Right lobe of liver (tissue), 6 donors: ENCODE measurements around the gene NPFFR1. TPM values are rescaled to one million over a fixed set of nuclear protein-coding genes. Genes with fewer than 3 reads are reported as not detected.

Source experiments
- ATAC-seq, 4 donors: fragments of 200-7000 bp; cut with Tn5 transposase; one replicate each; pipeline ENCODE4 v1.9.1; 2020; ENCODE audit warnings: mild to moderate bottlenecking in 4 of 4, moderate library complexity in 4 of 4
- DNase-seq, 3 donors: peaks; one replicate each; pipeline ENCODE4 v3.0.0-alpha.2; 2020
- H3K27ac ChIP-seq, 3 donors: fragments of 200-600 bp; one replicate each; pipeline ENCODE4 v1.8.0; 2022
- H3K27me3 ChIP-seq, 2 donors: fragments of 200-600 bp; one replicate each; pipeline ENCODE4 v1.8.0; 2022
- H3K36me3 ChIP-seq, 4 donors: fragments of 200-600 bp; sonication (generic) in 1 of 4; one replicate each; pipeline versions ENCODE4 v1.5.1 to v1.8.0; 2017 to 2022; ENCODE audit warnings: control low read depth in 1 of 4
- H3K4me1 ChIP-seq, 4 donors: fragments of 200-600 bp; sonication (generic) in 1 of 4; one replicate each; pipeline versions ENCODE4 v1.5.1 to v1.8.0; 2017 to 2022; ENCODE audit warnings: control low read depth in 1 of 4
- H3K4me3 ChIP-seq, 3 donors: fragments of 200-600 bp; one replicate each; pipeline ENCODE4 v1.8.0; 2022
- H3K9me3 ChIP-seq, 4 donors: fragments of 200-600 bp; sonication (generic) in 1 of 4; one replicate each; pipeline versions ENCODE4 v1.5.1 to v1.8.0; 2017 to 2022; ENCODE audit warnings: control low read depth in 1 of 4
- POLR2A ChIP-seq: fragments of 450-650 bp; IDR thresholded peaks from one replicate; pipeline ENCODE4 v1.6.1; 2017; ENCODE audit warnings: antibody characterized with exemption, mild to moderate bottlenecking
- WGBS: methylation state at CpG from one replicate; pipeline ENCODE4 v1.1.6; 2018; ENCODE audit warnings: low coverage, low lambda C conversion rate; ENCODE audit not compliant: insufficient coverage; ENCODE audit errors: missing lambda C conversion rate; 5-methylcytosine and 5-hydroxymethylcytosine counted together
- intact Hi-C, 2 donors: fragments of 100-400 bp; cut with DNase I; formaldehyde crosslinking; loops; one replicate each; pipeline versions ENCODE4 v1.11.2 to v1.14.1; 2022
- total RNA-seq, 6 experiments: library from RNA; depleted of rRNA in 2 of 6; stranded (reverse); fragments of >200 nt in 2 of 6; fragmentation: NEBNext Ultra II Directional in 3 of 6; extraction: Animal tissue kit (Norgen Biotek cat#: 25700) in 3 of 6; gene quantifications; one replicate each; pipeline versions ENCODE4 v1.1.0 to v1.2.4, GENCODE V29; 2016 to 2023
- TF ChIP-seq, protein P1 (sequence below), 4 donors: fragments of 200-600 bp in 3 of 4; fragments of 450-650 bp in 1 of 4; IDR thresholded peaks; one replicate each; pipeline versions ENCODE4 v1.5.1 to v1.8.0; 2016 to 2022; ENCODE audit warnings: antibody characterized with exemption in 4 of 4, mild to moderate bottlenecking in 2 of 4
- donor health status: DM: no; HTN: yes; CAD: no.
- donor health status: DM: no; HTN: no; CAD: no.
- donor health status: DM: no; HTN: no; CAD: no.
- donor health status: DM: no; HTN: yes; CAD: no.
- donor health status: DM: no; HTN: yes; CAD: no.

NPFFR1 gene
- total RNA-seq, 6 experiments from 2014 or later: not detected

DNA sequence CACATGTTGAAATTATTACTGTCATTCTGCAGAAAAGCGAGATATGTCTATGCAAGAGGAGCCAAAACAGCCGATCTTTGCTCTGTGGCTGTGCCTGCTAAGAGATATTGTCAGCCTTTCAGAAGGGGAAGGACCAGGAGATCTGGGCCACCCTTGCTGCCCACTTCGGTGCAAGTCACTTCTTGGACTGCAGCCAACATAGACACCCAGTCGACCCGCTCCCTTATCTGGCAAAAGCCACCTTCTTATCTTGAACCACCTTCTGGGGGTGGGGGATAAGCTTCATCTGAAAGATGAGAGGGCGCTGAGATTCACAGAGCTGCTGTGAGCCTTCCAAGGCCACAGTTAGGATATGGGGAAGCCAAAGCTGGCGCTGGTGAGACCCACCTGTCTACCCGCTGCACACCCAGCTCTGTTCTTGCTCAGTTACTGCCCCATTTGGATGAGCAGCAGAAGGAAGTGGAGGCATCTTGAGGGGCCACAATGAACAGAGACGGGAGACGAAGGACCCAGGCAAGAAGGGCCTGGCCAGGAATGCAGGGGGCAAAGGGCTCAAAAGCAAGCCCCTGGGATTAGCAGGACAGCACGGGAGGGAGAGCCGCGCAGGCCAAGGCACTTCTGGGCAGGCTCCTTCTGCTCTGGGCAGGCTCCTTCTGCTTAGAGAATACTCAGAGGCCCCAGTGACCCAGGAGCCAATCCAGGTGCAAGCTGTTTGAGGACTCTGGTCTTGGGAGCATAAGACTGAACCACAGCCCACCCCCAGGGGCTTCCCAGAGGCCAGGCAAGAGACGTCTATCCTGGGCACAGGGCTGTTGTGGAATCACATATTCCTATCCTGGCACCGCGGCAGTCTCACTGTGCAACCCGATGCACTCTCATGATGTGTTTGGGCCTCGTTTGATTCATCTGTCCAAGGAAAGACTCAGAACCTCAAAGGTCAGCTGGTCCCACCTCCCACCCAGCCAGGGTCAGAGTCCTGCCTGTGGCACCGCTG is 38.4 kb upstream of the NPFFR1 start:
- peaks cover 0 to 6% (median 0%) of the 10 kb centered on the region in 4 donors for H3K36me3 ChIP-seq
- no peaks in the 10 kb centered on the region for H3K9me3 ChIP-seq
- H3K4me1 ChIP-seq: peaks cover 0 to 25% (median 14%) of the 10 kb centered on the region in 4 donors
- no peaks in the 10 kb centered on the region for H3K27me3 ChIP-seq
- peak in 1 of 4 donors; percentile 25 for ATAC-seq
- peak overlapping the region in 2 of 3 donors; percentile 74 to 89 for H3K4me3 ChIP-seq
- no peak for DNase-seq
- no peak overlapping the region for H3K27ac ChIP-seq
- TF ChIP-seq POLR2A: no peak
- TF ChIP-seq, protein P1, sequence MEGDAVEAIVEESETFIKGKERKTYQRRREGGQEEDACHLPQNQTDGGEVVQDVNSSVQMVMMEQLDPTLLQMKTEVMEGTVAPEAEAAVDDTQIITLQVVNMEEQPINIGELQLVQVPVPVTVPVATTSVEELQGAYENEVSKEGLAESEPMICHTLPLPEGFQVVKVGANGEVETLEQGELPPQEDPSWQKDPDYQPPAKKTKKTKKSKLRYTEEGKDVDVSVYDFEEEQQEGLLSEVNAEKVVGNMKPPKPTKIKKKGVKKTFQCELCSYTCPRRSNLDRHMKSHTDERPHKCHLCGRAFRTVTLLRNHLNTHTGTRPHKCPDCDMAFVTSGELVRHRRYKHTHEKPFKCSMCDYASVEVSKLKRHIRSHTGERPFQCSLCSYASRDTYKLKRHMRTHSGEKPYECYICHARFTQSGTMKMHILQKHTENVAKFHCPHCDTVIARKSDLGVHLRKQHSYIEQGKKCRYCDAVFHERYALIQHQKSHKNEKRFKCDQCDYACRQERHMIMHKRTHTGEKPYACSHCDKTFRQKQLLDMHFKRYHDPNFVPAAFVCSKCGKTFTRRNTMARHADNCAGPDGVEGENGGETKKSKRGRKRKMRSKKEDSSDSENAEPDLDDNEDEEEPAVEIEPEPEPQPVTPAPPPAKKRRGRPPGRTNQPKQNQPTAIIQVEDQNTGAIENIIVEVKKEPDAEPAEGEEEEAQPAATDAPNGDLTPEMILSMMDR (IDR thresholded peaks at IDR 0.05): no peak
- 57% methylated on average over 6 of the region's 19 CpGs for WGBS
- intact Hi-C loops: no loop called here

DNA sequence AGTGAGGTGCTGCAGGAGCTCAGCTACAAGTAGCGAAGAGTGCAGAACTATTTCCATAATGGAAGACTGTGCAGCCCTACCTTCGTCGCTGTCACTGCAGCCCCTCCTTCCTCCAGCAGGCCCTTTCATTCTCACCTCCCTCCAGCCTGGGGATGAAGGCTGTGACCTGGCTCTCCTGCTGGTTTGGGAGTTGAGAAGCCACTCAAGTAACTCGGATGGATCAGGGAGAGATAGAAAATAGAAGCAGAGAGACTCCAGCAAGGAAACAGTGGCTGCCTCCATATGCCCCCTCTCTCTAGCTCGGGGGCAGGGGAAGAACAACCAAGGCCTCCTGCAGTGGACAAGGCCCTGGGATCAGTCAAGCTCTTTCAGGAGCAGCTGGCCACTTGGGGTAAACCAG is 37.4 kb upstream of the NPFFR1 start:
- TF ChIP-seq, protein P1 (IDR thresholded peaks at IDR 0.05): no peak
- no peak for TF ChIP-seq POLR2A
- peaks cover 0 to 6% (median 0%) of the 10 kb centered on the region in 4 donors for H3K36me3 ChIP-seq
- H3K27me3 ChIP-seq: no peaks in the 10 kb centered on the region
- ATAC-seq (no peak), DNase-seq (no peak)
- 64% methylated on average over 3 of the region's 5 CpGs for WGBS
- H3K4me3 ChIP-seq: no peak overlapping the region
- peaks cover 0 to 35% (median 18%) of the 10 kb centered on the region in 4 donors for H3K4me1 ChIP-seq
- no peak overlapping the region for H3K27ac ChIP-seq
- intact Hi-C loops: no loop called here
- no peaks in the 10 kb centered on the region for H3K9me3 ChIP-seq

DNA sequence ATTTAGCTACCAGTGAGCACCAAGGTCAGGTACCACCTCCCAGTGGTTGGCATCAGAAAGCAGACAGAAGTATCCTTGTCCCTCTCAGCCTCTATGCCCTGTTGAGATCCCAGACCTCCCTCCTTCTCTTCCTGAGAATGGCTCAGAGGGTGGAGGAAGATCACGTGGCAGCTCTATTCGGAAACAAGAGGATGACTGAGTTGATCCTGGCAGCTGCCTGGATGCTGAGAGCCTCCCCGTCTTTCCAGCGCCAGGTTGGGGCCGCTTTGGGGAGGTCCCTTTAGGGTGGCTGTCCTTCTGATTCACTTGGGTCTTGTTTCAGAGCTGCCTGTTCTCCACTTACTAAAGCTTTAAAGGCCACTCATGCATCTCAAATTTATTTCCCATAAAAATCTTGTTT is 36.9 kb upstream of the NPFFR1 start:
- WGBS: no CpG with 5 or more reads among the region's 5 CpGs
- no peaks in the 10 kb centered on the region for H3K9me3 ChIP-seq

DNA sequence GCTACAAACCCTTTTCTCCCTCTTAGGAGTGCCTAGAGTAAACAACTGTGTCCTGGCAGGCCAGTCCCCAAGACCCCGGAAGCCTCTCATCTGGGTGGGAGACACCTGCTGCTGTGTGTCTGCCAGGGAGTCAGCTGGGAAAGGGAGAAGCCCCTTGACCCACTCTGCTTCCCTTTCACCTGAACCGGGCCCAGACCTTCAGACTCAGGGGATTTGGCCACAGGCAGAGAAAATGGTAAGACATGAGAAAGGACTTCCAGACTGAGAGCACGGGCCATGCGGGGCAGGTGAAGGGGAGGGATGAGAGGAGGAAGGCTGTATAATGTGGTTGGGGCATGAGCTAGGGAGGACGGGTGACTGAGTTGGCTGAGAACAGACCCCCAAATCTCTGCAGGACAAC is 36.0 kb upstream of the NPFFR1 start:
- WGBS: 89% methylated on average over 5 of the region's 5 CpGs
- Histone ChIP-seq H3K9me3 (no peaks in the 10 kb centered on the region), H3K27ac (no peak overlapping the region), H3K36me3 (peaks cover 0 to 6% (median 0%) of the 10 kb centered on the region in 4 donors), H3K4me1 (peaks cover 0 to 44% (median 18%) of the 10 kb centered on the region in 4 donors), H3K27me3 (no peaks in the 10 kb centered on the region), H3K4me3 (no peak overlapping the region)
- DNase-seq (no peak), ATAC-seq (no peak)
- no peak for TF ChIP-seq POLR2A
- TF ChIP-seq, protein P1 (IDR thresholded peaks at IDR 0.05): no peak
- intact Hi-C loops: no loop called here

More for the DNA sequence above, 36.9 kb upstream of the NPFFR1 start:
- TF ChIP-seq POLR2A: no peak
- TF ChIP-seq, protein P1 (IDR thresholded peaks at IDR 0.05): no peak
- no peak overlapping the region for H3K27ac ChIP-seq
- DNase-seq (no peak), ATAC-seq (no peak)
- H3K27me3 ChIP-seq: no peaks in the 10 kb centered on the region
- H3K4me1 ChIP-seq: peaks cover 0 to 40% (median 18%) of the 10 kb centered on the region in 4 donors
- peaks cover 0 to 6% (median 0%) of the 10 kb centered on the region in 4 donors for H3K36me3 ChIP-seq
- no peak overlapping the region for H3K4me3 ChIP-seq
- intact Hi-C loops: no loop called here
